ENCODE measurements around the gene HOXD10.
A peak's percentile ranks its signal among the peaks of the same experiment; 100 is the strongest.

Gene HOXD10

DNA sequence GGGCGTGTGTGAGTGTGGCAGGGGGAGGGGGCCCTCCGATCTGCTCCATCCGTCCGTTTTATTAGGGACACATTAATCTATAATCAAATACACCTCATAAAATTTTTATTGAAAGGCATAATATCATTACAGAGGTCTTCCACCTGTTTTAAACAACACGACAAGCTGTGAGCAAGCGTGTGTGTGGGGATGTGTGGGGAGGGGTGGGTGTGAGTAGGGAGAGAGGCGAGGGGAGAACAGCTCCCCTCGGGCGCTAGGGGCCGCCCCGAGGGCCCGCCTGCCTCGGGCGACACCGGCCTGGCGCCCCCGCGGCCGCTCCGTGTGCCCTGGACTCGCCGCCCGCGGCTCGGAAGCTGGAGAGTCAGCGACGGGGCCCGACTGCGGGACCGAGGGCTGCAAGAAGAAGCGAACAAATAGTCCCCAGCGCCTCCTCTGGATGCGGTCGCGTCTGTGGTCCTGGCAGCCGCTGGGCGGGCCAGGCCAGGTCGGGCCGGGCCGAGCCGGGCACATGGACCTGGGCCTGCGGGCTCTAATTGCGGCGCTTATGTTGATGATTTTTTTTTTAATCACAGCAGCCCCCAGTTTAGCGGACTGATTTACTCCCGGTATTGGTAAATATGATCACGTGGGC, 5.6 kb downstream of the HOXD10 start:
- no peak for DNase-seq (ENCODE audit: low read depth in 2 of 2, low spot score in 1 of 2)

GRCh38 chr2:176122683-176123410, 6.3 kb downstream of the HOXD10 start, which contains the start of gene HOXD9:
HOXD9 (plus strand) TSS chr2:176122719; CDS start chr2:176122769, 50 bp downstream.
- no peak for DNase-seq (ENCODE audit: low read depth in 2 of 2, low spot score in 1 of 2)

- no peak for DNase-seq (ENCODE audit: low read depth in 2 of 2, low spot score in 1 of 2)
Measured at GRCh38 chr2:176123411-176124109, 7.0 kb downstream of the HOXD10 start.

GRCh38 chr2:176124110-176124946, 7.8 kb downstream of the HOXD10 start:
- DNase-seq (ENCODE audit: low read depth in 2 of 2, low spot score in 1 of 2) = no peak

- DNase-seq (ENCODE audit: low read depth in 2 of 2, low spot score in 1 of 2) = no peak
Measured at GRCh38 chr2:176124947-176125771, 8.6 kb downstream of the HOXD10 start.

DNA sequence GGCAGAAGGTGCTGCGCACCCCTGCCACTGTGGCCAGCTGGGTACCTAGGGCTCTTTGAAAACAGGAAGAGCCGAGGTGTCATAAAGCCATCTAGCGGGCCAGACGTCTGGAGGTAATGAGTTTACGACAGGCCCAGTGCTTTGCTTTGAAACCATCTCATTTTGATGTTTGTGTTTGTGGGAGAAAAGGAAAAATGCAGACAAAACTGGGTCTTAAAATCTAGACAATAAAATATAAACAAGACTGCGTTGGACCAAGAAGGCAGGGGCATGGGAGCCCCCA, 9.1 kb downstream of the HOXD10 start:
- no peak for DNase-seq (ENCODE audit: low read depth in 2 of 2, low spot score in 1 of 2)

DNA sequence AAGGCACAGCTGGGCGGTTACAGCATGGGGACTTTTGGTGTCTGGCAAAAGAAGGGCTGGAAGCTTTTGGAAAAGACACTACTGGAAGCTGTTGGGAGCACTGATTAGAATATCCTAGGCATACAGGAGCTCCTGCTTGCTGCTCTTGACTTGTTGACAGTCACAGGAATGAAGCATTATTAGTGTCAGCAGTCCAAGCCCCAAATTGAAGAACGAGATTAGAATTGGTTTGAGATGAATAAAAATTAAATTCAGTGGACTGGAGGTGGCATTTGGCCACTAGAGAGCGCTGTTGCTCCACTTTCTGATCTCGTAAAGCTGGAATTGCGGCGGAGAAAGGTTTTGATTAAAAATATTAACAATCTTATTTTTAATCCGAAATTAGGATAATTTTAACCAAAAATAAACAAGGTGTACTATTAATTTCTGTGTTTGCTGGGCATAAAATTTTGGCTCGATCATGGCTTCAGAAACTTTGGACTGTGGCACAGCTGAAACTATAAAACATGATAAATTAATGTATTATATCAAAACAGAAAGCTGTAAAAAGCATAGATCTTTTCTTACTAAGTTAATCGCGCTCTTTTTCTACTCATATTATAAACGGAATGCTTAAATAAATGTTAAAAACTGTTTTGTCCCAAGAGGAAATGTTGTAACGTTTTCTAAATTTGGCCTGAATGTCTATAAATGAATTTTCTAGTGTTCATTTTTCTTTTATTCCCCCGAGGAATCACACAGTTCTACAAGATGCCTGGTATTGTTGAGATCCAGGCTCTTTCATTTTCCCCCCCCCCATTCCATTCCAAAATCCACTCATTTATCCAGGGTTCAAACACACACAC, 10.6 kb downstream of the HOXD10 start:
- DNase-seq (ENCODE audit: low read depth in 2 of 2, low spot score in 1 of 2) = peak; percentile 47 to 57

GRCh38 chr2:176127774-176128072, 11.1 kb downstream of the HOXD10 start:
- DNase-seq (ENCODE audit: low read depth in 2 of 2, low spot score in 1 of 2) = no peak

DNA sequence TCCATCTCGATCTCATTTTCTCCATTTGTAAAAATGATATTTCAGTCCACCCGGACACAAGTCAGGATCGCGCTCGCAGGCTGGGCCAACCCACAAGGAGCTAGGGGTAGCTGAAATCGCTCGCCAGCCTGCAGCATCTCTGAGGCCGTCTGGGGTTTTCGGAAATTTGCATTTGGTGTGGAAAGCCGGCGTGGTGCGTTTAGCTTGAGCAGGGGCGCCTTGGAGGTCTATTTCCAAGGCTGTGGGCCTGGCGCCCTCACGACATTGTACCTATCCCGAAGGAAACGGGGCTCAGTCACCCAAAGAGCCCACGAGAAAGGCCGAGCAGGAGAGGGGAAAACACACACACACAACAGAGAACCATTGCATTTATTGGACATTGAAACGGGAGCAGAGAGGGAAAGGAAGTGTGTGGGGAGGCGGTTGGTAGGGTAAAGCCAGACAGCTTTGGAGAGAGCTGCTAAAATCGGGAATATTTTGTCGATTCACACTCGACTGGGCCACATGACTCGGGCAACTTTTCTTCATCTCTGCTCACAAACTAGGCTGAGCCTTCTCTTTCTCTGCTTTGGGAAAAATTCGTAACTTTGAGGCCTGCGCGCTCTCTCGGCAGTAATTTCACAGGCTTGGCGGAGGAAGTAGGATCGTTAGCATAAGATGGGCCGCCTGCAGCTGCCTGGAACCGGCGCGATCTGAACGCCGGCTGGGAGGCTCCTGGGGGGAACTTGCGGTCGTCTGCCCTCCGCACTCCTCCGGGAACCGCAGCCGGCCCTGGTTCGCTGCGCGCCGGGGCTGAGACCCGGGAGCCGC, 11.8 kb downstream of the HOXD10 start:
- no peak for DNase-seq (ENCODE audit: low read depth in 2 of 2, low spot score in 1 of 2)

- DNase-seq (ENCODE audit: low read depth in 2 of 2, low spot score in 1 of 2) = no peak
Measured at GRCh38 chr2:176128982-176129796, 12.6 kb downstream of the HOXD10 start, which contains the start of gene HOXD8. HOXD8 (plus strand) TSS chr2:176129705; CDS start chr2:176130367, 662 bp downstream.

DNA sequence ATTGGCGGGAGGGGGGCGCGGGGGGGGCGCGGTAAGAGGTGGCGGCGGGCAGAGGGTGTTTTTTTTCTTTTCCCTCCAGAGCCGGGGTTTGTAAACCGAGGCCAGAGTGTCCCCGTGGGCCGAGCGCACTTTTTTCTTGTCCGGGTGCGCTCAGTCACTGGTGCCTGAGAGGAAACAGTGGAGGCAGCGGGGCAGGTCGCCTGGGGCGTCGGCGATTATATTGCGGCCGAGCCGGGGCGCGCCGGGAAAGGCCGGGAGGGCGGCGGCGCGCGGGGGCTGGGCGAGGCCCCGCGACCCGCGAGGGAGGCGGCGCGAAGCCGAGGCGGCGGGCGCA, 13.2 kb downstream of the HOXD10 start:
- no peak for DNase-seq (ENCODE audit: low read depth in 2 of 2, low spot score in 1 of 2)

DNA sequence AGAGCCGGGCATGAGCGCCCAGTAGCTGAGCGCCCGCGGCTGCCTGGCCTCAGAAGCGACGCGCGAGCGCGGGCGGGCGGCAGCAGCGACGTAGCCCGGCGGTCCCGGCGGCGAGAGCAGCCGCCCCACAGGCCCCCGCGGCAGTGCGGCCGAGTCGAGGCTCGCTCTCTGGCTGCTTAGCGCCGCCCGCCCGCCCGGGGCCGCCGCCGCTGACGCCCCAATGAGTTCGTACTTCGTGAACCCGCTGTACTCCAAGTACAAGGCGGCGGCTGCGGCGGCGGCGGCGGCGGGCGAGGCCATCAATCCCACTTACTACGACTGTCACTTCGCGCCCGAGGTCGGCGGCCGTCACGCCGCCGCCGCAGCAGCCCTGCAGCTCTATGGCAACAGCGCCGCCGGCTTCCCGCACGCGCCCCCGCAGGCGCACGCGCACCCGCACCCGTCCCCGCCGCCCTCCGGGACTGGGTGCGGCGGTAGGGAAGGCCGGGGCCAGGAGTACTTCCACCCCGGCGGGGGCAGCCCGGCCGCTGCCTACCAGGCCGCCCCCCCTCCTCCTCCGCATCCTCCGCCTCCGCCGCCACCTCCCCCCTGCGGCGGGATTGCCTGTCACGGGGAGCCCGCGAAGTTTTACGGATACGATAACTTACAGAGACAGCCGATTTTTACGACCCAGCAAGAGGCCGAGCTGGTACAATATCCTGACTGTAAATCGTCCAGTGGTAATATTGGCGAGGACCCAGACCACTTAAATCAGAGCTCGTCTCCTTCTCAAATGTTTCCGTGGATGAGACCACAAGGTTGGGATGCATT, 13.8 kb downstream of the HOXD10 start:
- DNase-seq (ENCODE audit: low read depth in 2 of 2, low spot score in 1 of 2) = no peak

DNA sequence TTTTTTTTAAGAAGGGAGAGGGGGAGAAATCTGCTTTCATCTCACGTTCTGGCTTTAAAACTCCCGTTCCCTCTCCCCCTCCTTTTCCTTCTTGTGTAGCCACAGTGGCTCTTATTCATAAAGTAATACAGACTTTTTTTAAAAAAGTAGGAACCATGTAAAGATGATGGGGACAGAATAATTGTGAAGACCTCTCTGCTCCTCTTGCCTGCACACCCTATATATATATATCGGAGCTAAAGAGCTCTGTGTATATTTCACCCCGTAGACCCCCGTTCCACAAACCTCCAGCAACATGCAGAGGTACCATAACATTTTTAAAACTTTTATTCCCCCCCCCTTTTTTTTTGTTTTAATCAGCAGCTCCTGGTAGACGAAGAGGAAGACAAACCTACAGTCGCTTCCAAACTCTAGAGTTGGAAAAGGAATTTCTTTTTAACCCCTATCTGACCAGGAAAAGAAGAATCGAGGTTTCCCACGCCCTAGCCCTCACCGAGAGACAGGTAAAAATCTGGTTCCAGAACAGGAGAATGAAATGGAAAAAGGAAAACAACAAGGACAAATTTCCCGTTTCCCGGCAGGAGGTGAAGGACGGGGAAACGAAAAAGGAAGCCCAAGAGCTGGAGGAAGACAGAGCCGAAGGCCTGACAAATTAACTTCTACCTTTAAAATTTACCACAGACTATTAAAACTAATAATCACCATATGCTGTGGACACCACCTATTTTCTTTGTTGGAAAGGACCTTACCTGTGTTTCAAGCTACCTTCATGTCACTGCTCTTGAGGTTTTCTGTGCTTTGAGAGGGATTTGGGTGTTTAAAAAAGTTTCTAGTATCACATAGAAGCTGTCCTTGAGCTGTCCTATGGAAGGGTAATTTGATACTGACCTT, 14.6 kb downstream of the HOXD10 start:
- no peak for DNase-seq (ENCODE audit: low read depth in 2 of 2, low spot score in 1 of 2)

- DNase-seq (ENCODE audit: low read depth in 2 of 2, low spot score in 1 of 2) = no peak
Measured at GRCh38 chr2:176131848-176132158, 15.2 kb downstream of the HOXD10 start.

GRCh38 chr2:176132205-176133171, 15.9 kb downstream of the HOXD10 start:
- no peak for DNase-seq (ENCODE audit: low read depth in 2 of 2, low spot score in 1 of 2)

All from stimulated activated CD8-positive, alpha-beta memory T cell treated with anti-CD3 and anti-CD28 coated beads, Interleukin-4, amount 100 ng/mL, for 1 hour (primary cell).